GM23338 (cell line): Measurements from ENCODE around the gene DIDO1. TPM values are rescaled to one million over a fixed set of nuclear protein-coding genes. Genes with fewer than 3 reads are reported as not detected.

Experiments used
- ATAC-seq: fragments of 200-7000 bp; cut with Tn5 transposase; 3 replicates; pipeline ENCODE4 v1.9.1; 2020
- DNase-seq: peaks from one replicate; pipeline ENCODE4 v3.0.0-alpha.2; 2015; ENCODE audit warnings: low spot score
- H2AFZ ChIP-seq: fragments of 200-600 bp; sonication (generic); 2 replicates; pipeline ENCODE4 v1.8.0; 2016; ENCODE audit warnings: antibody characterized with exemption, mild to moderate bottlenecking, moderate library complexity
- H3F3A ChIP-seq: fragments of 200-600 bp; sonication (generic); replicated peaks from 2 replicates; pipeline ENCODE4 v1.8.0; 2017; ENCODE audit warnings: antibody characterized with exemption, mixed run types, low read depth
- H3K27ac ChIP-seq: fragments of 200-600 bp; sonication (generic); 2 replicates; pipeline ENCODE4 v1.6.1; 2016; ENCODE audit warnings: low read depth
- H3K27me3 ChIP-seq: fragments of 200-600 bp; sonication (generic); 2 replicates; pipeline ENCODE4 v1.8.0; 2016; ENCODE audit warnings: mild to moderate bottlenecking, mixed run types, moderate library complexity; ENCODE audit not compliant: insufficient read depth
- H3K36me3 ChIP-seq: fragments of 200-600 bp; sonication (generic); 2 replicates; pipeline ENCODE4 v1.8.0; 2016; ENCODE audit warnings: mild to moderate bottlenecking; ENCODE audit not compliant: insufficient read depth
- H3K4me1 ChIP-seq: fragments of 200-600 bp; sonication (generic); 2 replicates; pipeline ENCODE4 v1.8.0; 2016; ENCODE audit warnings: mild to moderate bottlenecking, moderate library complexity; ENCODE audit not compliant: insufficient read depth
- H3K4me2 ChIP-seq: fragments of 200-600 bp; sonication (generic); 2 replicates; pipeline ENCODE4 v1.7.1; 2017; ENCODE audit warnings: mixed run types
- H3K4me3 ChIP-seq: fragments of 200-600 bp; sonication (generic); 2 replicates; pipeline ENCODE4 v1.6.1; 2016; ENCODE audit warnings: mixed run types
- H3K79me2 ChIP-seq: fragments of 200-600 bp; sonication (generic); replicated peaks from 2 replicates; pipeline ENCODE4 v1.8.0; 2017; ENCODE audit warnings: mild to moderate bottlenecking; ENCODE audit not compliant: insufficient read depth
- H3K9me2 ChIP-seq: fragments of 200-600 bp; sonication (generic); 2 replicates; pipeline ENCODE4 v1.8.0; 2017; ENCODE audit not compliant: insufficient read depth
- H4K20me1 ChIP-seq: fragments of 200-600 bp; sonication (generic); replicated peaks from 2 replicates; pipeline ENCODE4 v1.8.0; 2017; ENCODE audit warnings: mild to moderate bottlenecking; ENCODE audit not compliant: insufficient read depth
- H3K27ac Mint-ChIP-seq: 2 replicates; pipeline ENCODE4 v1.8.0; 2020; ENCODE audit warnings: inconsistent platforms, mild to moderate bottlenecking, moderate library complexity, mixed read lengths
- H3K27me3 Mint-ChIP-seq: 3 replicates; pipeline ENCODE4 v1.8.0; 2022; ENCODE audit warnings: low read depth, mild to moderate bottlenecking, moderate library complexity, mixed read lengths, inconsistent platforms; ENCODE audit not compliant: insufficient read depth, poor library complexity
- H3K36me3 Mint-ChIP-seq: 3 replicates; pipeline ENCODE4 v1.8.0; 2021; ENCODE audit warnings: low read depth, mild to moderate bottlenecking, inconsistent platforms, moderate library complexity, mixed read lengths
- H3K4me1 Mint-ChIP-seq: 3 replicates; pipeline ENCODE4 v1.8.0; 2020; ENCODE audit warnings: mild to moderate bottlenecking, inconsistent platforms, mixed read lengths
- H3K4me3 Mint-ChIP-seq: 3 replicates; pipeline ENCODE4 v1.8.0; 2021; ENCODE audit warnings: moderate library complexity, mild to moderate bottlenecking, inconsistent platforms, mixed read lengths
- H3K9me3 Mint-ChIP-seq: 3 replicates; pipeline ENCODE4 v1.8.0; 2020; ENCODE audit warnings: moderate library complexity, mild to moderate bottlenecking, inconsistent platforms, mixed read lengths
- CREB1 ChIP-seq: fragments of 250-450 bp; sonication (Bioruptor Pico); IDR thresholded peaks from 2 replicates; pipeline ENCODE4 v1.5.0; 2020; ENCODE audit warnings: low read depth, mild to moderate bottlenecking, moderate library complexity
- CTCF ChIP-seq, 2 experiments: fragments of 200-600 bp in 1 of 2; sonication (generic) in 1 of 2; conservative IDR thresholded peaks; 2 replicates each; pipeline versions ENCODE4 v1.5.1 to v1.6.1; 2016 to 2017; ENCODE audit warnings: antibody characterized with exemption in 2 of 2, low read depth in 2 of 2, mild to moderate bottlenecking in 2 of 2, moderate library complexity in 1 of 2
- EZH2 ChIP-seq: fragments of 200-600 bp; sonication (generic); IDR thresholded peaks from one replicate; pipeline ENCODE4 v1.8.0; 2017; ENCODE audit warnings: antibody characterized with exemption, mild to moderate bottlenecking, low read depth; ENCODE audit not compliant: unreplicated experiment
- EZH2phosphoT487 ChIP-seq: fragments of 200-600 bp; sonication (generic); IDR thresholded peaks from one replicate; pipeline ENCODE4 v1.8.1; 2018; ENCODE audit warnings: antibody characterized with exemption; ENCODE audit not compliant: unreplicated experiment
- JUNB ChIP-seq: IDR thresholded peaks from one replicate; pipeline ENCODE4 v1.6.1; 2016; ENCODE audit warnings: antibody characterized with exemption; ENCODE audit not compliant: unreplicated experiment
- NANOG ChIP-seq: IDR thresholded peaks from 2 replicates; pipeline ENCODE4 v1.6.1; 2016; ENCODE audit warnings: antibody characterized with exemption, borderline replicate concordance
- POLR2AphosphoS5 ChIP-seq: IDR thresholded peaks from 2 replicates; pipeline ENCODE4 v1.6.1; 2016; ENCODE audit warnings: antibody characterized with exemption, low read depth
- STAT1 ChIP-seq: IDR thresholded peaks from one replicate; pipeline ENCODE4 v1.6.1; 2016; ENCODE audit warnings: antibody characterized with exemption; ENCODE audit not compliant: unreplicated experiment
- ZNF114 ChIP-seq: fragments of 250-450 bp; sonication (Bioruptor Pico); IDR thresholded peaks from 2 replicates; pipeline ENCODE4 v1.5.0; 2020; ENCODE audit warnings: mild to moderate bottlenecking, moderate library complexity
- ZNF331 ChIP-seq: fragments of 250-450 bp; sonication (Bioruptor Pico); IDR thresholded peaks from 2 replicates; pipeline ENCODE4 v1.5.0; 2020; ENCODE audit warnings: low read depth, mild to moderate bottlenecking, moderate library complexity
- ZNF462 ChIP-seq: fragments of 250-450 bp; sonication (Bioruptor Pico); IDR thresholded peaks from 2 replicates; pipeline ENCODE4 v1.5.0; 2020; ENCODE audit warnings: mild to moderate bottlenecking, moderate library complexity
- polyA plus RNA-seq: library from polyadenylated mRNA; unstranded; fragments of >200 nt; fragmentation: Nextera tagmentation; extraction: Ambion mirVana; gene quantifications from 2 replicates; pipeline ENCODE4 v1.2.1, GENCODE V29; 2016
- total RNA-seq: library from RNA; depleted of rRNA; stranded (reverse); fragments of >200 nt; shearing (Covaris generic); gene quantifications from 2 replicates; pipeline ENCODE4 v1.2.3, GENCODE V29; 2014
- TF ChIP-seq, protein P1 (sequence below): IDR thresholded peaks from 2 replicates; pipeline ENCODE4 v1.6.1; 2016; ENCODE audit warnings: antibody characterized with exemption
- TF ChIP-seq, protein P2 (sequence below): IDR thresholded peaks from one replicate; pipeline ENCODE4 v1.6.1; 2018; ENCODE audit warnings: antibody characterized with exemption; ENCODE audit not compliant: unreplicated experiment

Gene DIDO1
- total and polyA plus RNA-seq, 2 experiments from 2014 or later: 72.4 to 162 TPM

GRCh38 chr20:62967149-62967501, 40.8 kb upstream of the DIDO1 start:
- no peak overlapping the region for H3K4me2 ChIP-seq
- H3K36me3 ChIP-seq: no peaks in the 10 kb centered on the region
- H3K27ac Mint-ChIP-seq: no peak overlapping the region
- no peak overlapping the region for H3K4me3 Mint-ChIP-seq
- no peak overlapping the region for H3K27ac ChIP-seq
- no peak overlapping the region for H3K4me3 ChIP-seq
- peaks cover 6% of the 10 kb centered on the region for H3F3A ChIP-seq
- H3K9me3 Mint-ChIP-seq: no peaks in the 10 kb centered on the region; the same call in 2 of the 3 replicates
- TF ChIP-seq POLR2AphosphoS5 (no peak), CREB1 (CRISPR knock-in tag) (no peak), NANOG (no peak), STAT1 (no peak), JUNB (no peak), ZNF114 (CRISPR knock-in tag) (no peak), ZNF331 (CRISPR knock-in tag) (no peak), EZH2 (no peak), ZNF462 (no peak), EZH2phosphoT487 (no peak), CTCF (conservative IDR thresholded peaks at IDR 0.05; ENCODE audit: low read depth in 2 of 2) (no peak)
- TF ChIP-seq, protein P1, sequence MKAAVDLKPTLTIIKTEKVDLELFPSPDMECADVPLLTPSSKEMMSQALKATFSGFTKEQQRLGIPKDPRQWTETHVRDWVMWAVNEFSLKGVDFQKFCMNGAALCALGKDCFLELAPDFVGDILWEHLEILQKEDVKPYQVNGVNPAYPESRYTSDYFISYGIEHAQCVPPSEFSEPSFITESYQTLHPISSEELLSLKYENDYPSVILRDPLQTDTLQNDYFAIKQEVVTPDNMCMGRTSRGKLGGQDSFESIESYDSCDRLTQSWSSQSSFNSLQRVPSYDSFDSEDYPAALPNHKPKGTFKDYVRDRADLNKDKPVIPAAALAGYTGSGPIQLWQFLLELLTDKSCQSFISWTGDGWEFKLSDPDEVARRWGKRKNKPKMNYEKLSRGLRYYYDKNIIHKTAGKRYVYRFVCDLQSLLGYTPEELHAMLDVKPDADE: no peak
- TF ChIP-seq, protein P2, sequence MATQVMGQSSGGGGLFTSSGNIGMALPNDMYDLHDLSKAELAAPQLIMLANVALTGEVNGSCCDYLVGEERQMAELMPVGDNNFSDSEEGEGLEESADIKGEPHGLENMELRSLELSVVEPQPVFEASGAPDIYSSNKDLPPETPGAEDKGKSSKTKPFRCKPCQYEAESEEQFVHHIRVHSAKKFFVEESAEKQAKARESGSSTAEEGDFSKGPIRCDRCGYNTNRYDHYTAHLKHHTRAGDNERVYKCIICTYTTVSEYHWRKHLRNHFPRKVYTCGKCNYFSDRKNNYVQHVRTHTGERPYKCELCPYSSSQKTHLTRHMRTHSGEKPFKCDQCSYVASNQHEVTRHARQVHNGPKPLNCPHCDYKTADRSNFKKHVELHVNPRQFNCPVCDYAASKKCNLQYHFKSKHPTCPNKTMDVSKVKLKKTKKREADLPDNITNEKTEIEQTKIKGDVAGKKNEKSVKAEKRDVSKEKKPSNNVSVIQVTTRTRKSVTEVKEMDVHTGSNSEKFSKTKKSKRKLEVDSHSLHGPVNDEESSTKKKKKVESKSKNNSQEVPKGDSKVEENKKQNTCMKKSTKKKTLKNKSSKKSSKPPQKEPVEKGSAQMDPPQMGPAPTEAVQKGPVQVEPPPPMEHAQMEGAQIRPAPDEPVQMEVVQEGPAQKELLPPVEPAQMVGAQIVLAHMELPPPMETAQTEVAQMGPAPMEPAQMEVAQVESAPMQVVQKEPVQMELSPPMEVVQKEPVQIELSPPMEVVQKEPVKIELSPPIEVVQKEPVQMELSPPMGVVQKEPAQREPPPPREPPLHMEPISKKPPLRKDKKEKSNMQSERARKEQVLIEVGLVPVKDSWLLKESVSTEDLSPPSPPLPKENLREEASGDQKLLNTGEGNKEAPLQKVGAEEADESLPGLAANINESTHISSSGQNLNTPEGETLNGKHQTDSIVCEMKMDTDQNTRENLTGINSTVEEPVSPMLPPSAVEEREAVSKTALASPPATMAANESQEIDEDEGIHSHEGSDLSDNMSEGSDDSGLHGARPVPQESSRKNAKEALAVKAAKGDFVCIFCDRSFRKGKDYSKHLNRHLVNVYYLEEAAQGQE: no peak
- H3K27me3 ChIP-seq: no peaks in the 10 kb centered on the region
- H3K4me1 ChIP-seq: peaks cover 7% of the 10 kb centered on the region; the same call in 1 of the 2 replicates
- no peaks in the 10 kb centered on the region for H3K79me2 ChIP-seq
- H2AFZ ChIP-seq: no peak overlapping the region
- peaks cover 17% of the 10 kb centered on the region for H3K27me3 Mint-ChIP-seq
- H4K20me1 ChIP-seq: no peaks in the 10 kb centered on the region
- ATAC-seq (no peak), DNase-seq (no peak)
- H3K9me2 ChIP-seq: no peaks in the 10 kb centered on the region
- no peaks in the 10 kb centered on the region; the same call in 2 of the 3 replicates for H3K36me3 Mint-ChIP-seq
- peaks cover 12% of the 10 kb centered on the region for H3K4me1 Mint-ChIP-seq
